PC-9 (cell line): ENCODE measurements around the gene TBC1D22A. TPM values are rescaled to one million over a fixed set of nuclear protein-coding genes. Genes with fewer than 3 reads are reported as not detected.

Experiments used
- BruUV-seq: library from RNA; stranded (reverse); fragments of 400-500 nt; replicated peaks from 2 replicates; lab custom pipeline; 2021; lab: Mats Ljungman, UMichigan
- CTCF ChIA-PET: fragments of 300-600 bp; sonication (Branson Sonifier 250); formaldehyde crosslinking; loops from one replicate; lab custom pipeline; 2022; ENCODE audit warnings: antibody characterized with exemption; lab: Charles Lee
- POLR2A ChIA-PET: fragments of 300-600 bp; sonication (Branson Sonifier 250); formaldehyde crosslinking; loops from one replicate; lab custom pipeline; 2022; ENCODE audit warnings: antibody characterized with exemption; ENCODE audit not compliant: unreplicated experiment; lab: Charles Lee
- DNase-seq, 2 experiments: peaks; one replicate each; pipeline versions ENCODE4 v3.0.0 to v3.0.0-alpha.2; 2015 to 2022; ENCODE audit warnings: mixed read lengths in 1 of 2
- H2AFZ ChIP-seq: fragments of 200-600 bp; sonication (generic); 2 replicates; pipeline ENCODE4 v1.8.1; 2017; ENCODE audit warnings: antibody characterized with exemption
- H3F3A ChIP-seq: fragments of 200-600 bp; sonication (generic); 2 replicates; pipeline ENCODE4 v1.8.1; 2017; ENCODE audit warnings: antibody characterized with exemption, mild to moderate bottlenecking, low read depth; ENCODE audit not compliant: insufficient read depth
- H3K27ac ChIP-seq: fragments of 200-600 bp; sonication (generic); 2 replicates; pipeline ENCODE4 v1.6.1; 2016; ENCODE audit warnings: mixed run types
- H3K27me3 ChIP-seq: fragments of 200-600 bp; sonication (generic); 2 replicates; pipeline ENCODE4 v1.6.1; 2016; ENCODE audit warnings: low read depth, mixed run types; ENCODE audit not compliant: insufficient read depth
- H3K36me3 ChIP-seq: fragments of 200-600 bp; sonication (generic); 2 replicates; pipeline ENCODE4 v1.6.1; 2016; ENCODE audit warnings: low read depth, mixed run types
- H3K4me1 ChIP-seq: fragments of 200-600 bp; sonication (generic); replicated peaks from 2 replicates; pipeline ENCODE4 v1.6.1; 2016; ENCODE audit warnings: mixed run types; ENCODE audit not compliant: insufficient read depth
- H3K4me2 ChIP-seq: fragments of 200-600 bp; sonication (generic); 2 replicates; pipeline ENCODE4 v1.6.1; 2017; ENCODE audit warnings: mixed run types
- H3K4me3 ChIP-seq: fragments of 200-600 bp; sonication (generic); 2 replicates; pipeline ENCODE4 v1.6.1; 2016; ENCODE audit warnings: mixed run types
- H3K79me2 ChIP-seq: fragments of 200-600 bp; sonication (generic); 2 replicates; pipeline ENCODE4 v1.6.1; 2017; ENCODE audit warnings: low read depth, mixed run types
- H3K9me2 ChIP-seq: fragments of 200-600 bp; sonication (generic); 2 replicates; pipeline ENCODE4 v1.8.1; 2017; ENCODE audit warnings: mild to moderate bottlenecking; ENCODE audit not compliant: insufficient read depth
- H3K9me3 ChIP-seq: fragments of 200-600 bp; sonication (generic); 2 replicates; pipeline ENCODE4 v1.8.1; 2016; ENCODE audit warnings: low read depth; ENCODE audit not compliant: insufficient read depth
- H4K20me1 ChIP-seq: fragments of 200-600 bp; sonication (generic); 2 replicates; pipeline ENCODE4 v1.8.1; 2017; ENCODE audit not compliant: insufficient read depth
- CTCF ChIP-seq: fragments of 200-600 bp; sonication (generic); conservative IDR thresholded peaks from 2 replicates; pipeline ENCODE4 v1.6.1; 2017; ENCODE audit warnings: mixed run types, antibody characterized with exemption, mild to moderate bottlenecking, moderate library complexity
- EZH2 ChIP-seq: fragments of 200-600 bp; sonication (generic); IDR thresholded peaks from 2 replicates; pipeline ENCODE4 v1.8.0; 2017; ENCODE audit warnings: antibody characterized with exemption, low read depth
- intact Hi-C: fragments of 100-400 bp; cut with micrococcal nuclease; formaldehyde crosslinking; loops from one replicate; pipeline ENCODE4 v1.10.0; 2022; ENCODE audit not compliant: unreplicated experiment
- total RNA-seq: library from RNA; stranded (reverse); gene quantifications from 2 replicates; pipeline ENCODE4 v1.2.3, GENCODE V29; 2021

TBC1D22A gene
- total RNA-seq, 1 experiment from 2014 or later: 40.3 TPM

DNA sequence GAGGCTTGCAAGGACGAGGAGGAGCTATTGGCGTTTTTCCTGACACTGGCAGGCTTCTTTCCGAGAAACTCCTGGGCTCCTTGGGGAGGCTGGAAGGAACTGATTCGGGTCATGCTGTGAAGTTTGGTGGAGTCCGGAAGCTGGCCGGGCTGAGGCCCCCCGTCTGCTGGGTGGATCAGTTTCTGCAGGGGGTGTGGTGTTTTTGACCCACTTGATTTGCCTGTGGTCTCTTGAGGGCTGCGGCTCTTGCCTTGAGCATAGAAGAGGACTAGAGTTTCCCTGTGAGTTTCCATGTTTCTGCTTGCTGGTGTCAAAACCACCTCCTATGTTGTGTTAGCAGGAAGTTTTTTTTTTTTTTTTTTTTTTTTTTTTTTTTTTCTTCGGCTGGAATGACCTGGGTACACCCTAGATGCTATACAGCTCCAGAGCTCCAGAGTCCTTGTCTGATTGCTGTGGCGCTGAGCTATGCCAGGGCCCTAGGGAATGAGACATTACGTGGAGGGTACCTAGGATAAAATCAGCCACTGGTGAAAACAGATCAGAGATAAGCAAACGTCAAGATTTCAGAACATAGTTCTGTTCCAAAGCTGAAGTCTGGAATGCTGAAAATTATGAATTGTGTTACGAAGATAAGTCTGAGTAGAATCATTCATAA is 728 bp downstream of the TBC1D22A start:
- peak overlapping the region; percentile 87 for H2AFZ ChIP-seq
- intact Hi-C loops: no loop called here
- H3K4me3 ChIP-seq: peak overlapping the region; percentile 94
- H3K27me3 ChIP-seq: no peaks in the 10 kb centered on the region
- peaks cover 73% of the 10 kb centered on the region for H3K79me2 ChIP-seq
- H3K36me3 ChIP-seq: no peaks in the 10 kb centered on the region
- peaks cover 28% of the 10 kb centered on the region; the same call in 1 of the 2 replicates for H3F3A ChIP-seq
- no peak for TF ChIP-seq EZH2
- TF ChIP-seq CTCF: no peak
- peaks cover 28% of the 10 kb centered on the region for H4K20me1 ChIP-seq
- H3K4me1 ChIP-seq: peaks cover 21% of the 10 kb centered on the region
- peak overlapping the region; percentile 99 for H3K4me2 ChIP-seq
- peak overlapping the region; percentile 76 for H3K27ac ChIP-seq
- H3K9me3 ChIP-seq: no peaks in the 10 kb centered on the region
- no TSS peak for BruUV-seq
- CTCF ChIA-PET: interaction anchor here (0.6 to 0.7 kb wide), 3 partner anchors 13 to 1730 kb away, joined by 4 to 9 read pairs (median 6); no protein-coding TSS in a partner anchor
- POLR2A ChIA-PET: interaction anchor here (0.6 to 1.4 kb wide), 5 partner anchors 9 to 427 kb away, joined by 3 to 14 read pairs (median 5); partner anchors contain the start of gene TRMU
- no peaks in the 10 kb centered on the region for H3K9me2 ChIP-seq
- DNase-seq: peak in 1 of 2 experiments; percentile 63

DNA sequence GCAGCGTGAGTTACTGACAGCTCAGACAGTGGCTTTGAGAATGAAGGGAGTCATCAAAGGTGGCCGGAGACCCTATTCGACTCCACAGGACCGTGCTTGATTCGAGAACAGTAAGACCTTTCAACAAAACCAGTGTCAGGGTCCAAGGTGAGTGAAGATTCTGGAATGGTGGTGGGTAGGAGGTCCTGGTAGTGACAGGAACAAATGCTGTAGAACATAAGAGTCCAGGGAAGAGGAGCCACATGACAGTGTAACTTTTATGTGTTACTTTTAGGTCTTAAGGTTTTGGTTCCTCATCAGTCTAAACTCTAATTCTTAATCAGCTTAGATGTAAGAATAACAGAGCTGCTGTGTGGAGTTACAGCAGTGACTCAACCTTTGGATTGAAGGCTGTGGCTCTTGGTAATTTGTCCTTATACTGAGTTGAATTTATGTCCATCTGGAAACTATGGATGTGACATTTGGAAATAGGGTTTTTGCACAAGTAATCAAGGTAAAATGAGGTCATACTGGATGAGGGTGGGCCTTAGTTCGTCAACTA is 1.8 kb downstream of the TBC1D22A start:
- peak overlapping the region; percentile 99 for H3K4me2 ChIP-seq
- H3K9me2 ChIP-seq: no peaks in the 10 kb centered on the region
- H3F3A ChIP-seq: peaks cover 28% of the 10 kb centered on the region; the same call in 1 of the 2 replicates
- TF ChIP-seq CTCF (no peak), EZH2 (no peak)
- H3K79me2 ChIP-seq: peaks cover 82% of the 10 kb centered on the region
- no peak overlapping the region for H3K27ac ChIP-seq
- no peaks in the 10 kb centered on the region for H3K27me3 ChIP-seq
- CTCF ChIA-PET: interaction anchor here (0.7 kb wide), 1 partner anchor 14 kb away, joined by 6 read pairs; no protein-coding TSS in a partner anchor
- POLR2A ChIA-PET: no interaction called here
- intact Hi-C loops: no loop called here
- peaks cover 36% of the 10 kb centered on the region for H4K20me1 ChIP-seq
- no peak for DNase-seq
- H3K36me3 ChIP-seq: no peaks in the 10 kb centered on the region
- peaks cover 21% of the 10 kb centered on the region for H3K4me1 ChIP-seq
- no peak overlapping the region for H2AFZ ChIP-seq
- BruUV-seq: no TSS peak
- peak overlapping the region; percentile 94; the same call in 1 of the 2 replicates for H3K4me3 ChIP-seq
- H3K9me3 ChIP-seq: no peaks in the 10 kb centered on the region

- Histone ChIP-seq H2AFZ (no peak overlapping the region), H3K4me3 (no peak overlapping the region), H3K9me3 (no peaks in the 10 kb centered on the region), H4K20me1 (peaks cover 42% of the 10 kb centered on the region), H3K4me2 (0 out of 2 replicates have a peak overlapping the region, but pooled peaks have one; percentile 99), H3K27ac (no peak overlapping the region), H3K27me3 (no peaks in the 10 kb centered on the region), H3F3A (peaks cover 22% of the 10 kb centered on the region; the same call in 1 of the 2 replicates), H3K4me1 (peaks cover 21% of the 10 kb centered on the region), H3K9me2 (no peaks in the 10 kb centered on the region), H3K79me2 (peaks cover 90% of the 10 kb centered on the region), H3K36me3 (no peaks in the 10 kb centered on the region)
- no TSS peak for BruUV-seq
- ChIA-PET CTCF (no interaction called here), POLR2A (no interaction called here)
- no peak for DNase-seq
- intact Hi-C loops: no loop called here
- TF ChIP-seq CTCF: no peak
Measured at GRCh38 chr22:46764779-46765485, 2.5 kb downstream of the TBC1D22A start.
